Activated CD4-positive, CD25-positive, alpha-beta regulatory T cell (primary cell): ENCODE results near the gene AUH.

ENCODE experiments used
- DNase-seq, 4 experiments: peaks; one replicate each; lab custom pipeline; 2025; lab: John Stamatoyannopoulos, UW

Gene AUH

DNA sequence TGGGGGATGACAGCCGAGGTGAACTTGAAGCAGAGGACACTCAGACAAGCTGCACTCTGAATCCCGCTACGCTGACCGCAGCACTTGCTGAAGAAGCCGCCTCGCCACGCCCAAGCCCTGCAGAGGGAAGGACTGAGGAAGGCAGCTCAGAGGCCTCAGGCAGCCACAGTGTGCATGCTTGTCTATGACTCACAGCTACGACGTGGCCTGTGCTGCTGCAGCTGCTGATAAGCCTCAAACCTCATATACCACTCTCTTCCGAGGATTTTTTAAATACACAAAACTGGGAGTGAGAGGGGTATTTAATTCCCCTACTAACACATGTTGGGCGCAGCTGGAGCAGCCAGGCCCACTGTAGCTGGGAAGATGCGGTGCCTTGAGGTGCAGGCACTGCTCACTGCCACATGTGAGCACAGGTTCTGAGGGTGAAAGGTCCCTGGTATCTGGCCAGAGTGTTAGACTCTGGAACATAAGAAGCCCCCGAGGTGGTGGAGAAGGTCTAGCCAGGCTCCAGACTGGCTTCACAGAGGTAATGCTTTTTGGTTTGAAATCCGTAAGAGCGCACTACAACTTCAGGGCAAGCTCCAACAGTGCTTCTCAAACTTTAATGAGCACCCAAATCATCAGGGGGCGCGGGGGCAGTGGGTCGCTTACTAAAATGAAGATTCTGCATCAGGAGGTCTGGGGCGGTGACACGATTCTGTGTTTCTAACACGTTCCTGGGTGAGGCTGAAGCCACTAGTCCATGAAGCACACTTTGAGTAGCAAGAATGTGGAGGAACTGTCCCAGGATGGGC, 196.8 kb downstream of the AUH start:
- no peak for DNase-seq
